GM23338 (cell line): ENCODE results near the gene RNU1-2.

Source experiments
- CREB1 ChIP-seq: fragments of 250-450 bp; sonication (Bioruptor Pico); IDR thresholded peaks from 2 replicates; pipeline ENCODE4 v1.5.0; 2020; ENCODE audit warnings: low read depth, mild to moderate bottlenecking, moderate library complexity
- CTCF ChIP-seq, 2 experiments: fragments of 200-600 bp in 1 of 2; sonication (generic) in 1 of 2; conservative IDR thresholded peaks; 2 replicates each; pipeline versions ENCODE4 v1.5.1 to v1.6.1; 2016 to 2017; ENCODE audit warnings: antibody characterized with exemption in 2 of 2, low read depth in 2 of 2, mild to moderate bottlenecking in 2 of 2, moderate library complexity in 1 of 2
- EZH2 ChIP-seq: fragments of 200-600 bp; sonication (generic); IDR thresholded peaks from one replicate; pipeline ENCODE4 v1.8.0; 2017; ENCODE audit warnings: antibody characterized with exemption, mild to moderate bottlenecking, low read depth; ENCODE audit not compliant: unreplicated experiment
- EZH2phosphoT487 ChIP-seq: fragments of 200-600 bp; sonication (generic); IDR thresholded peaks from one replicate; pipeline ENCODE4 v1.8.1; 2018; ENCODE audit warnings: antibody characterized with exemption; ENCODE audit not compliant: unreplicated experiment
- JUNB ChIP-seq: IDR thresholded peaks from one replicate; pipeline ENCODE4 v1.6.1; 2016; ENCODE audit warnings: antibody characterized with exemption; ENCODE audit not compliant: unreplicated experiment
- NANOG ChIP-seq: IDR thresholded peaks from 2 replicates; pipeline ENCODE4 v1.6.1; 2016; ENCODE audit warnings: antibody characterized with exemption, borderline replicate concordance
- POLR2AphosphoS5 ChIP-seq: IDR thresholded peaks from 2 replicates; pipeline ENCODE4 v1.6.1; 2016; ENCODE audit warnings: antibody characterized with exemption, low read depth
- REST ChIP-seq: IDR thresholded peaks from one replicate; pipeline ENCODE4 v1.6.1; 2018; ENCODE audit warnings: antibody characterized with exemption; ENCODE audit not compliant: unreplicated experiment
- ZNF114 ChIP-seq: fragments of 250-450 bp; sonication (Bioruptor Pico); IDR thresholded peaks from 2 replicates; pipeline ENCODE4 v1.5.0; 2020; ENCODE audit warnings: mild to moderate bottlenecking, moderate library complexity

- no peak for TF ChIP-seq CTCF (conservative IDR thresholded peaks at IDR 0.05; ENCODE audit: low read depth in 2 of 2)
- peak; percentile 100 for TF ChIP-seq POLR2AphosphoS5
- TF ChIP-seq EZH2phosphoT487, result no peak
- TF ChIP-seq JUNB, result no peak
- TF ChIP-seq REST, result no peak
- TF ChIP-seq EZH2, result no peak
- 0 out of 2 replicates have a peak, but pooled peaks have one; percentile 11 for TF ChIP-seq NANOG
- peak; percentile 24; the same call in 1 of the 2 replicates for TF ChIP-seq CREB1 (CRISPR knock-in tag)
- no peak for TF ChIP-seq ZNF114
Measured at GRCh38 chr1:16905110-16905867, 9.5 kb downstream of the RNU1-2 start.
